Measurements from ENCODE around the gene NOL7. TPM values are rescaled to one million over a fixed set of nuclear protein-coding genes. Genes with fewer than 3 reads are reported as not detected.
A peak's percentile ranks its signal among the peaks of the same experiment; 100 is the strongest.

NOL7 gene
- total and polyA plus RNA-seq, 2 of the 13 experiments (the other 11 are each of a cell fraction or from before 2014, with no cell fraction given), result 37.8 to 186 TPM

GRCh38 chr6:13614926-13615791 lies at the start of gene NOL7 (continued):
- peak; percentile 95 for TF ChIP-seq DZIP1 (CRISPR knock-in tag; IDR thresholded peaks at IDR 0.05)
- peak; percentile 94 for TF ChIP-seq ZNF878 (CRISPR knock-in tag; IDR thresholded peaks at IDR 0.05)
- peak; percentile 94; the same call in 1 of the 2 replicates for TF ChIP-seq RFXAP (CRISPR knock-in tag; IDR thresholded peaks at IDR 0.05; ENCODE audit: borderline replicate concordance)
- TF ChIP-seq ZNF121 (CRISPR knock-in tag; IDR thresholded peaks at IDR 0.05), result peak; percentile 52; the same call in 1 of the 2 replicates
- TF ChIP-seq ZNF264 (CRISPR knock-in tag; IDR thresholded peaks at IDR 0.05), result peak; percentile 80
- no peak for TF ChIP-seq ZNF740 (CRISPR knock-in tag; IDR thresholded peaks at IDR 0.05)
- TF ChIP-seq TAF1 (CRISPR knock-in tag; IDR thresholded peaks at IDR 0.05), result peak; percentile 100
- peak; percentile 100 for TF ChIP-seq MAX (IDR thresholded peaks at IDR 0.05)
- peak; percentile 91 for TF ChIP-seq ZNF800 (CRISPR knock-in tag; IDR thresholded peaks at IDR 0.05)
- TF ChIP-seq SAFB2 (CRISPR knock-in tag; IDR thresholded peaks at IDR 0.05; ENCODE audit: borderline replicate concordance, low read depth), result peak; percentile 99
- peak; percentile 99 for TF ChIP-seq ZNF891 (CRISPR knock-in tag; IDR thresholded peaks at IDR 0.05)
- peak; percentile 97 for TF ChIP-seq ZNF18 (CRISPR knock-in tag; IDR thresholded peaks at IDR 0.05; ENCODE audit: insufficient replicate concordance)
- TF ChIP-seq HOXA7 (CRISPR knock-in tag; IDR thresholded peaks at IDR 0.05), result peak; percentile 93; the same call in 1 of the 2 replicates
- no peak; the same call in 1 of the 2 replicates for TF ChIP-seq STAT5B (CRISPR knock-in tag; IDR thresholded peaks at IDR 0.05)
- peak; percentile 99; the same call in 1 of the 2 replicates for TF ChIP-seq ZNF451 (CRISPR knock-in tag; IDR thresholded peaks at IDR 0.05)
- TF ChIP-seq BRCA1 (CRISPR knock-in tag; IDR thresholded peaks at IDR 0.05), result peak; percentile 21; the same call in 1 of the 2 replicates
- no peak for TF ChIP-seq ZSCAN12 (CRISPR knock-in tag; IDR thresholded peaks at IDR 0.05)
- no peak; the same call in 1 of the 2 replicates for TF ChIP-seq ZNF652 (CRISPR knock-in tag; IDR thresholded peaks at IDR 0.05; ENCODE audit: borderline replicate concordance, low read depth)
- TF ChIP-seq ZNF501 (CRISPR knock-in tag; IDR thresholded peaks at IDR 0.05), result peak; percentile 99
- peak; percentile 46 for TF ChIP-seq MTF2 (CRISPR knock-in tag; IDR thresholded peaks at IDR 0.05; ENCODE audit: borderline replicate concordance)
- peak; percentile 99 for TF ChIP-seq AGO2 (optimal IDR thresholded peaks at IDR 0.05; ENCODE audit: low read depth, low read length)
- TF ChIP-seq ZMAT3 (CRISPR knock-in tag; conservative IDR thresholded peaks at IDR 0.05), result peak; percentile 99
